Choroid plexus epithelial cell (primary cell): ENCODE data around the gene GIGYF2.
"Not testable (repeated sequence)": the region's sequence is repeated elsewhere in the genome, so short reads cannot be mapped to it uniquely, and the experiment has no call there.

Source experiments
- DNase-seq: peaks from one replicate; pipeline ENCODE4 v3.0.0-alpha.2; 2010; ENCODE audit warnings: low read depth
- H3K4me3 ChIP-seq: 2 replicates; pipeline ENCODE4 v1.5.1; 2011; ENCODE audit warnings: low read depth, mild to moderate bottlenecking, control low read depth, low read length, moderate library complexity
- TF ChIP-seq, protein P1 (sequence below): conservative IDR thresholded peaks from 2 replicates; pipeline ENCODE4 v1.5.1; 2011; ENCODE audit warnings: low read depth, mild to moderate bottlenecking, control low read depth, inconsistent platforms, low read length, moderate library complexity

GIGYF2 gene

DNA sequence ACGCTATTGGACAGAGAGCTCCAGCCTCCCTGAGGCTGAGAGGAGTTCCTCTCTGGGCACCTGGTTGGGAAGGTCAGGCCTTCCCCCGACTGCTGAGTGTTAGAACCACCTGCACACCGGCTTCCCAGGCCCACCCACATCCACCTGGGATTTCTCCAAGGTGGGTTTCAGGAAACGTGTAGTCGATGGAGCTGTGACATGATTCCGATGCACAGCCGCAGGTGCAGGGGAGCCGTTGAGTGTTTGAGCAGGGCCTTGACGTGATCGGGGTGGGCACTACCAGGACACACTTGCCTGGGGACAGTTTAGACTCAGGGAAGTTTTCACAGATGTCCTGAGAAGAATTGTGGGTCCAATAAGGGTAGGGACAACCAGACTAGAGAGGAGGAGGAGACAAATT lies 21.8 kb upstream of the GIGYF2 start:
- no peak for DNase-seq
- TF ChIP-seq, protein P1, sequence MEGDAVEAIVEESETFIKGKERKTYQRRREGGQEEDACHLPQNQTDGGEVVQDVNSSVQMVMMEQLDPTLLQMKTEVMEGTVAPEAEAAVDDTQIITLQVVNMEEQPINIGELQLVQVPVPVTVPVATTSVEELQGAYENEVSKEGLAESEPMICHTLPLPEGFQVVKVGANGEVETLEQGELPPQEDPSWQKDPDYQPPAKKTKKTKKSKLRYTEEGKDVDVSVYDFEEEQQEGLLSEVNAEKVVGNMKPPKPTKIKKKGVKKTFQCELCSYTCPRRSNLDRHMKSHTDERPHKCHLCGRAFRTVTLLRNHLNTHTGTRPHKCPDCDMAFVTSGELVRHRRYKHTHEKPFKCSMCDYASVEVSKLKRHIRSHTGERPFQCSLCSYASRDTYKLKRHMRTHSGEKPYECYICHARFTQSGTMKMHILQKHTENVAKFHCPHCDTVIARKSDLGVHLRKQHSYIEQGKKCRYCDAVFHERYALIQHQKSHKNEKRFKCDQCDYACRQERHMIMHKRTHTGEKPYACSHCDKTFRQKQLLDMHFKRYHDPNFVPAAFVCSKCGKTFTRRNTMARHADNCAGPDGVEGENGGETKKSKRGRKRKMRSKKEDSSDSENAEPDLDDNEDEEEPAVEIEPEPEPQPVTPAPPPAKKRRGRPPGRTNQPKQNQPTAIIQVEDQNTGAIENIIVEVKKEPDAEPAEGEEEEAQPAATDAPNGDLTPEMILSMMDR: no peak

GRCh38 chr2:232680006-232680405 lies 17.1 kb upstream of the GIGYF2 start:
- DNase-seq: no peak
- H3K4me3 ChIP-seq: no peak overlapping the region
- TF ChIP-seq, protein P1: no peak

More for the DNA sequence above, 21.8 kb upstream of the GIGYF2 start:
- no peak overlapping the region for H3K4me3 ChIP-seq

DNA sequence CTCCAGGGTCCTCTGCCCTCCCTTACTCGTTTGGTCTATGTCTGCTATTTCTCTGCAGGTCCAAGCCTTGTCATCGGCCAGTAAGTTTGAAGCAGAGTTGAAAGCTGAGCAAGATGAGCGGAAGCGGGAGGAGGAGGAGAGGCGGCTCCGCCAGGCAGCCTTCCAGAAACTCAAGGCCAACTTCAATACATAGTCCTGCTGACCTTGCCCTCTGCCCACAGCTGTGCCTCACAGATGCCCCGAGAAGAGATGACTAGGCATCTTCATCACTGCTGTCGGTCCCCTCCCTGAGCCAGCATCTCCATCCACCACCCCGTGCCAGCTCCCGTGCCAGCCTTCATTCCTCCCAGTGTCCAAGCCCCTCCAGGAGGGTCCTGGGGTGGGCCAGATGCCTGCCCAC lies 15.6 kb upstream of the GIGYF2 start:
- H3K4me3 ChIP-seq: no peak overlapping the region
- TF ChIP-seq, protein P1: no peak
- no peak for DNase-seq

DNA sequence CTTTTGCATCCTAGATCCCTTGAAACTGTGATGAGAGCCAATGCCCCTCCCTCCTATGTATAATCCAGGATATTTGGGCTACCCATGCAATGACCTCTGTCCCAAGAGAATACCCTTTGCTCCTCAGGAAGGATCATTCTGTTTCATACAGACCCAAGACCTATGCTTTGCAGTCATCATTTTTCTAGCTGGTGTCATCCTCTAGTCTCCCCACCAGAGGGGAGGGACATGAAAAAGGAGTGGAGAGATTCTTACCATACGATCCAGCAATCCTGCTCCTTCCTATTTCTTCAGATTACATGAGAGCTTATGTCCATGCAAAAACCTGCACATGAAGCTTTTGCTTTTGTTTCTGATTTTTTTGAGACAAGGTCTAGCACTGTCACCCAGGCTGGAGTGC lies 13.8 kb upstream of the GIGYF2 start:
- no peak overlapping the region for H3K4me3 ChIP-seq

DNA sequence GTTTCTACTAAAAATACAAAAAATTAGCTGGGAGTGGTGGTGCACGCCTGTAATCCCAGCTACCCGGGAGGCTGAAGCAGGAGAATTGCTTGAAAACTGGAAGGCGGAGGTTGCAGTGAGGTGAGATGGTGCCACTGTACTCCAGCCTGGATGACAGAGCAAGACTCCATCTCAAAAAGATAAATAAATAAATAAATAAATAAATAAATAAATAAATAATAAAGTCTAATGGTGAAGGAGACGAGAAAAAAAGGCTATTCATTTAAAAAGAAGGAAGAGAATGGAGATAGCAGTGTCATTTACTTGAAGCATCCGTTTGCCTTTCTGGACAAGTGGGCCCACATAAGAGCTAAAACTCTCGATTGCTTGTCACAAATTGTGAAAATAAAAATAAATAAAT lies 11.7 kb upstream of the GIGYF2 start:
- H3K4me3 ChIP-seq, DNase-seq: not testable (repeated sequence)

More for the DNA sequence above, 13.8 kb upstream of the GIGYF2 start:
- no peak for DNase-seq
- TF ChIP-seq, protein P1: no peak

- no peak overlapping the region for H3K4me3 ChIP-seq
- TF ChIP-seq, protein P1: no peak
Measured at GRCh38 chr2:232687382-232688160, 9.6 kb upstream of the GIGYF2 start.

GRCh38 chr2:232688201-232688600 lies 8.9 kb upstream of the GIGYF2 start:
- no peak for DNase-seq
- TF ChIP-seq, protein P1: no peak

More at GRCh38 chr2:232687382-232688160, 9.6 kb upstream of the GIGYF2 start:
- no peak for DNase-seq

More at GRCh38 chr2:232688201-232688600, 8.9 kb upstream of the GIGYF2 start:
- no peak overlapping the region for H3K4me3 ChIP-seq
